Measurements from ENCODE around the gene CPA4.

Gene CPA4

DNA sequence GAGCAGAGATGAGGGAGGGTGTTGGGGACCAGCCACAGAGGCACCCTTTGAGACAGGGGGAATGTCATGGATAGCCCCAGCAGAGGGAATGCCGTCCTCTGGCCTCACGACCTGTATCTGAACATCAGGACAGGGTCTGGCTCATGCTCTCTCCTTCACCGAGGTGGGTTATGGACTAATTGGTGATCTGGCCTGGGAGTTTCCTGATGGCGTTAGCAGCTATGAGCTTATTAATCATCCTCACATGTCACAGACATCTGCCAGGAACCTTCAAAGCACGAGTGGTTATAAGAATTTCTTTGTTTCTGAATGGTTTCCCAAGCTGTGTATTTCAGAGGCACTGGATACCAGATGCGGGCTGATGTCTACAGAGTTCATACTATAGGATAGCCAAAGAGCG, 6.9 kb downstream of the CPA4 start:
- Histone ChIP-seq H3K36me3 (ENCODE audit: control insufficient read depth, low read length) (no peaks in the 10 kb centered on the region), H3K4me1 (ENCODE audit: control insufficient read depth, low read length) (no peaks in the 10 kb centered on the region), H3K9me2 (replicated peaks; ENCODE audit: control insufficient read depth, low read length) (no peaks in the 10 kb centered on the region), H3K27me3 (ENCODE audit: control insufficient read depth, low read length) (peaks cover 2% of the 10 kb centered on the region; the same call in 1 of the 2 replicates), H4K20me1 (ENCODE audit: control insufficient read depth, insufficient read depth, low read depth, low read length) (no peaks in the 10 kb centered on the region), H3K4me2 (ENCODE audit: low read length) (no peak overlapping the region), H3K4me3 (ENCODE audit: low read length) (no peak overlapping the region), H3K27ac (ENCODE audit: low read depth, low read length) (no peak overlapping the region), H3K79me2 (ENCODE audit: control insufficient read depth, low read length) (no peaks in the 10 kb centered on the region), H3K9me3 (ENCODE audit: control insufficient read depth, insufficient read depth, low read length) (no peaks in the 10 kb centered on the region), H3F3A (ENCODE audit: control insufficient read depth, insufficient read depth) (no peaks in the 10 kb centered on the region)
- no peak for TF ChIP-seq EZH2phosphoT487 (IDR thresholded peaks at IDR 0.05; ENCODE audit: borderline replicate concordance, low read length)
- TF ChIP-seq, protein P1, sequence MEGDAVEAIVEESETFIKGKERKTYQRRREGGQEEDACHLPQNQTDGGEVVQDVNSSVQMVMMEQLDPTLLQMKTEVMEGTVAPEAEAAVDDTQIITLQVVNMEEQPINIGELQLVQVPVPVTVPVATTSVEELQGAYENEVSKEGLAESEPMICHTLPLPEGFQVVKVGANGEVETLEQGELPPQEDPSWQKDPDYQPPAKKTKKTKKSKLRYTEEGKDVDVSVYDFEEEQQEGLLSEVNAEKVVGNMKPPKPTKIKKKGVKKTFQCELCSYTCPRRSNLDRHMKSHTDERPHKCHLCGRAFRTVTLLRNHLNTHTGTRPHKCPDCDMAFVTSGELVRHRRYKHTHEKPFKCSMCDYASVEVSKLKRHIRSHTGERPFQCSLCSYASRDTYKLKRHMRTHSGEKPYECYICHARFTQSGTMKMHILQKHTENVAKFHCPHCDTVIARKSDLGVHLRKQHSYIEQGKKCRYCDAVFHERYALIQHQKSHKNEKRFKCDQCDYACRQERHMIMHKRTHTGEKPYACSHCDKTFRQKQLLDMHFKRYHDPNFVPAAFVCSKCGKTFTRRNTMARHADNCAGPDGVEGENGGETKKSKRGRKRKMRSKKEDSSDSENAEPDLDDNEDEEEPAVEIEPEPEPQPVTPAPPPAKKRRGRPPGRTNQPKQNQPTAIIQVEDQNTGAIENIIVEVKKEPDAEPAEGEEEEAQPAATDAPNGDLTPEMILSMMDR (IDR thresholded peaks at IDR 0.05; ENCODE audit: low read depth, low read length, poor library complexity, severe bottlenecking): no peak

DNA sequence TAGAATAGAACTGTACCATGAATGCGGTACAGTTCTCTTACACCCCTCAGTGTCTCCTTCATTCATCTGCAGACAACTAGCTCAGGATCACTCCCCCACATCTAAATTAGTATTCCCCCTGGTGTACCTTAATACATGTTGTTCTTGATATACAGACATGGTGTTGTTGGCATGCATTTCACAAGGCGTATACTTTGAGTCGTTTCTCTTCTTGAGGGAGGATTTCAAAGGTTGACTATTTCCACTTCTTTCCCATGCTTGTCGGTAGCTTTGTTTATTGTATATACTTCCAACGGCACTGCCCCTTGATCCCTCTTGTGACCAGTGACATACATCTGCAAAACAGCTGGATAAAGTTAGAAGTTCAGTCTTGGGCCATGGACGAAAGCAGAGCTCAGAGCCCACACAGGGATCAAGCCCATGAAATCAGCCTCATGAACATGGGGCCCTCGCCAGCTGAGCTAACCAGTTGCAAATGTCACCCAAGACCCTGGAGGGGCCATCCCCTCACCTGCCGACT, 8.6 kb downstream of the CPA4 start:
- Histone ChIP-seq H3K79me2 (ENCODE audit: control insufficient read depth, low read length) (no peaks in the 10 kb centered on the region), H3K9me3 (ENCODE audit: control insufficient read depth, insufficient read depth, low read length) (no peaks in the 10 kb centered on the region), H3K36me3 (ENCODE audit: control insufficient read depth, low read length) (no peaks in the 10 kb centered on the region), H4K20me1 (ENCODE audit: control insufficient read depth, insufficient read depth, low read depth, low read length) (no peaks in the 10 kb centered on the region), H3K4me3 (ENCODE audit: low read length) (no peak overlapping the region), H3K9me2 (replicated peaks; ENCODE audit: control insufficient read depth, low read length) (no peaks in the 10 kb centered on the region), H3K4me1 (ENCODE audit: control insufficient read depth, low read length) (no peaks in the 10 kb centered on the region), H3K4me2 (ENCODE audit: low read length) (no peak overlapping the region), H3K27me3 (ENCODE audit: control insufficient read depth, low read length) (peaks cover 2% of the 10 kb centered on the region; the same call in 1 of the 2 replicates), H3K27ac (ENCODE audit: low read depth, low read length) (no peak overlapping the region), H3F3A (ENCODE audit: control insufficient read depth, insufficient read depth) (no peaks in the 10 kb centered on the region)
- no peak for TF ChIP-seq EZH2phosphoT487 (IDR thresholded peaks at IDR 0.05; ENCODE audit: borderline replicate concordance, low read length)

DNA sequence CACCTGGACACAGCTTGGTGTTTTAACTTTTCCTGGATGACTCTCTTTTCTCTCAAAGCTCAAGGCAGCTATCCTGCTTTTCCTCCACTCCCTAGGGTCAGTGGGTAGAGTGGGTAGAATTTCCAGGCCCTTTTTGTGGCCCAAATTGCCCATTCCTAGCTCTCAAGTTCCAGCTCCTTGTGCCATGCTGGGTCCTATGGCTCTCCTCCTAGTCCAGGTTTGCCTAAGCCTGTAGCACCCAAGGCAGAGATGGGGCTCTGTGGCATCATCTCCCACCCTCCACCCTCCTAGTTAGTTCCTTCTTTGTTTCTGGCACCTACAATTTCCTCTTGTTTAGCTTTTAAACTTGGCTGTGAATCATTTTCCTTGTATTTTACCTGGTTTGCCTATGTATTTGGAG, 9.7 kb downstream of the CPA4 start:
- H4K20me1 ChIP-seq (ENCODE audit: control insufficient read depth, insufficient read depth, low read depth, low read length): no peaks in the 10 kb centered on the region
- H3K4me2 ChIP-seq (ENCODE audit: low read length): no peak overlapping the region
- no peaks in the 10 kb centered on the region for H3K9me3 ChIP-seq (ENCODE audit: control insufficient read depth, insufficient read depth, low read length)
- H3K79me2 ChIP-seq (ENCODE audit: control insufficient read depth, low read length): no peaks in the 10 kb centered on the region
- H3K4me1 ChIP-seq (ENCODE audit: control insufficient read depth, low read length): no peaks in the 10 kb centered on the region
- H3K4me3 ChIP-seq (ENCODE audit: low read length): no peak overlapping the region
- H3K27ac ChIP-seq (ENCODE audit: low read depth, low read length): no peak overlapping the region
- no peaks in the 10 kb centered on the region for H3F3A ChIP-seq (ENCODE audit: control insufficient read depth, insufficient read depth)
- peaks cover 2% of the 10 kb centered on the region; the same call in 1 of the 2 replicates for H3K27me3 ChIP-seq (ENCODE audit: control insufficient read depth, low read length)
- no peak for TF ChIP-seq EZH2phosphoT487 (IDR thresholded peaks at IDR 0.05; ENCODE audit: borderline replicate concordance, low read length)
- TF ChIP-seq, protein P1 (IDR thresholded peaks at IDR 0.05; ENCODE audit: low read depth, low read length, poor library complexity, severe bottlenecking): no peak
- no peaks in the 10 kb centered on the region for H3K36me3 ChIP-seq (ENCODE audit: control insufficient read depth, low read length)
- H3K9me2 ChIP-seq (replicated peaks; ENCODE audit: control insufficient read depth, low read length): no peaks in the 10 kb centered on the region

DNA sequence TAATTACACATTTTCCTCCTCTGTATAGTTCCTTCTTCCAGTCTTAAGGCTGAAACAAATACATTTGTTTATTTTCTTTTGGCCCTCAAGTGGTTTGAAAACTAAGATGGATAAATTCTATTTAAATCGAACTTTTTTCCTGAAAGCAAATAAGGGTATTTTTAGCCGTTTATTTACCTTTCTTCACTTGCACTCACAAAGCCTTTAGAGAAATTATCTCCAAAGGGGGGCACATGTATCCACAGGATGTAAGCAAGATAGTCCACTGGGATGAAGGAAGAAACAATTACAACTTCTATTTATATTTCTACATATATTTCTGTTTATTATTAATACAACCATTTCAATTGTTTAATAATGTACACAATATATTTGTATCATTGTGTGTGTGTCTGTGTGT, 10.2 kb downstream of the CPA4 start:
- Histone ChIP-seq H3K27ac (ENCODE audit: low read depth, low read length) (no peak overlapping the region), H3K4me1 (ENCODE audit: control insufficient read depth, low read length) (no peaks in the 10 kb centered on the region), H3K4me2 (ENCODE audit: low read length) (no peak overlapping the region), H3K9me2 (replicated peaks; ENCODE audit: control insufficient read depth, low read length) (no peaks in the 10 kb centered on the region), H4K20me1 (ENCODE audit: control insufficient read depth, insufficient read depth, low read depth, low read length) (no peaks in the 10 kb centered on the region), H3F3A (ENCODE audit: control insufficient read depth, insufficient read depth) (no peaks in the 10 kb centered on the region), H3K36me3 (ENCODE audit: control insufficient read depth, low read length) (no peaks in the 10 kb centered on the region), H3K4me3 (ENCODE audit: low read length) (no peak overlapping the region), H3K79me2 (ENCODE audit: control insufficient read depth, low read length) (no peaks in the 10 kb centered on the region), H3K9me3 (ENCODE audit: control insufficient read depth, insufficient read depth, low read length) (no peaks in the 10 kb centered on the region), H3K27me3 (ENCODE audit: control insufficient read depth, low read length) (peaks cover 2% of the 10 kb centered on the region; the same call in 1 of the 2 replicates)
- TF ChIP-seq, protein P1 (IDR thresholded peaks at IDR 0.05; ENCODE audit: low read depth, low read length, poor library complexity, severe bottlenecking): no peak
- TF ChIP-seq EZH2phosphoT487 (IDR thresholded peaks at IDR 0.05; ENCODE audit: borderline replicate concordance, low read length): no peak
